Activated CD8-positive, alpha-beta T cell treated with anti-CD3 and anti-CD28 coated beads for 36 hours (primary cell): ENCODE results near the gene SLC26A9. TPM values are rescaled to one million over a fixed set of nuclear protein-coding genes. Genes with fewer than 3 reads are reported as not detected.

Experiments used
- ATAC-seq: fragments of 200-7000 bp; cut with Tn5 transposase; one replicate; pipeline ENCODE4 v1.10.0; 2021; ENCODE audit warnings: mild to moderate bottlenecking, moderate library complexity
- CTCF ChIA-PET: fragments of 350-600 bp; sonication (Branson Sonifier 250); formaldehyde crosslinking; loops from one replicate; lab custom pipeline; 2021; ENCODE audit warnings: antibody characterized with exemption; lab: Charles Lee
- POLR2A ChIA-PET: fragments of 350-600 bp; sonication (Branson Sonifier 250); formaldehyde crosslinking; loops from one replicate; lab custom pipeline; 2021; ENCODE audit warnings: antibody characterized with exemption; lab: Charles Lee
- DNase-seq: peaks from one replicate; pipeline ENCODE4 v3.0.0-alpha.2; 2020
- H3K27ac Mint-ChIP-seq: one replicate; pipeline ENCODE4 v1.8.0; 2021; ENCODE audit warnings: mild to moderate bottlenecking, mixed read lengths
- H3K27me3 Mint-ChIP-seq: one replicate; pipeline ENCODE4 v1.8.0; 2021; ENCODE audit warnings: mixed read lengths
- H3K36me3 Mint-ChIP-seq: one replicate; pipeline ENCODE4 v1.8.0; 2021; ENCODE audit warnings: low read depth, mixed read lengths
- H3K4me1 Mint-ChIP-seq: one replicate; pipeline ENCODE4 v1.8.0; 2021; ENCODE audit warnings: low read depth, mixed read lengths
- H3K4me3 Mint-ChIP-seq: one replicate; pipeline ENCODE4 v1.8.0; 2021; ENCODE audit warnings: mild to moderate bottlenecking, moderate library complexity, mixed read lengths
- H3K9me3 Mint-ChIP-seq: one replicate; pipeline ENCODE4 v1.8.0; 2021; ENCODE audit warnings: mixed read lengths
- CTCF ChIP-seq: fragments of 200-600 bp; IDR thresholded peaks from one replicate; pipeline ENCODE4 v1.8.0; 2022; ENCODE audit warnings: antibody characterized with exemption, mild to moderate bottlenecking
- intact Hi-C: fragments of 100-400 bp; cut with micrococcal nuclease; formaldehyde crosslinking; loops from one replicate; pipeline ENCODE4 v1.10.0; 2022
- total RNA-seq, 2 experiments: library from RNA; stranded (reverse); gene quantifications; one replicate each; pipeline ENCODE4 v1.2.3, GENCODE V29; 2021

Gene SLC26A9
- total RNA-seq, 2 experiments from 2014 or later, result not detected

GRCh38 chr1:205923651-205924459 lies 19.4 kb downstream of the SLC26A9 start:
- POLR2A ChIA-PET, result no interaction called here
- H3K4me1 Mint-ChIP-seq, result no peaks in the 10 kb centered on the region
- no peak overlapping the region for H3K4me3 Mint-ChIP-seq
- no peaks in the 10 kb centered on the region for H3K36me3 Mint-ChIP-seq
- no peak for DNase-seq
- no peaks in the 10 kb centered on the region for H3K9me3 Mint-ChIP-seq
- no peak for TF ChIP-seq CTCF
- intact Hi-C loops, result no loop called here
- no peak overlapping the region for H3K27ac Mint-ChIP-seq
- CTCF ChIA-PET, result interaction anchor here (12.3 kb wide), 1 partner anchor 58 kb away, joined by 260 read pairs; no protein-coding TSS in a partner anchor
- no peak for ATAC-seq
- H3K27me3 Mint-ChIP-seq, result no peaks in the 10 kb centered on the region

GRCh38 chr1:205922806-205923205 lies 20.4 kb downstream of the SLC26A9 start:
- DNase-seq (no peak), ATAC-seq (no peak)
- TF ChIP-seq CTCF, result no peak
- Mint-ChIP-seq H3K4me3 (no peak overlapping the region), H3K27ac (no peak overlapping the region), H3K9me3 (no peaks in the 10 kb centered on the region), H3K36me3 (no peaks in the 10 kb centered on the region), H3K4me1 (no peaks in the 10 kb centered on the region), H3K27me3 (no peaks in the 10 kb centered on the region)
- intact Hi-C loops, result no loop called here
- CTCF ChIA-PET, result interaction anchor here (12.3 kb wide), 1 partner anchor 59 kb away, joined by 260 read pairs; no protein-coding TSS in a partner anchor
- POLR2A ChIA-PET, result no interaction called here

- ChIA-PET CTCF (interaction anchor here (0.8 to 12.3 kb wide), 4 partner anchors 59 to 184 kb away, joined by 3 to 260 read pairs (median 3); no protein-coding TSS in a partner anchor), POLR2A (interaction anchor here (0.5 kb wide), 1 partner anchor 103 kb away, joined by 3 read pairs; no protein-coding TSS in a partner anchor)
- Mint-ChIP-seq H3K36me3 (no peaks in the 10 kb centered on the region), H3K4me1 (no peaks in the 10 kb centered on the region), H3K4me3 (no peak overlapping the region), H3K27ac (no peak overlapping the region), H3K27me3 (no peaks in the 10 kb centered on the region), H3K9me3 (no peaks in the 10 kb centered on the region)
- DNase-seq (no peak), ATAC-seq (no peak)
- no peak for TF ChIP-seq CTCF
- intact Hi-C loops, result no loop called here
Observed at GRCh38 chr1:205922314-205922713, 20.9 kb downstream of the SLC26A9 start.

GRCh38 chr1:205921570-205921909 lies 21.7 kb downstream of the SLC26A9 start:
- no peak for TF ChIP-seq CTCF
- Mint-ChIP-seq H3K27ac (no peak overlapping the region), H3K9me3 (no peaks in the 10 kb centered on the region), H3K4me1 (no peaks in the 10 kb centered on the region), H3K36me3 (no peaks in the 10 kb centered on the region), H3K4me3 (no peak overlapping the region), H3K27me3 (no peaks in the 10 kb centered on the region)
- no peak for ATAC-seq
- ChIA-PET CTCF (interaction anchor here (0.8 to 12.3 kb wide), 4 partner anchors 60 to 185 kb away, joined by 3 to 260 read pairs (median 3); no protein-coding TSS in a partner anchor), POLR2A (no interaction called here)
- intact Hi-C loops, result no loop called here
- DNase-seq, result no peak
